Left ventricle myocardium superior (tissue), 1 donor: ENCODE results near the gene C1orf122. TPM values are rescaled to one million over a fixed set of nuclear protein-coding genes. Genes with fewer than 3 reads are reported as not detected.
A peak's percentile ranks its signal among the peaks of the same experiment; 100 is the strongest.

Experiments
- ATAC-seq: fragments of 200-7000 bp; cut with Tn5 transposase; one replicate; pipeline ENCODE4 v1.9.1; 2020; ENCODE audit warnings: mild to moderate bottlenecking, moderate library complexity
- DNase-seq: peaks from one replicate; pipeline ENCODE4 v3.0.0-alpha.2; 2020
- intact Hi-C: fragments of 100-400 bp; cut with micrococcal nuclease; formaldehyde crosslinking; loops from one replicate; pipeline ENCODE4 v1.11.0; 2022
- total RNA-seq: library from RNA; stranded (reverse); fragmentation: NEBNext Ultra II Directional; extraction: Animal tissue kit (Norgen Biotek cat#: 25700); gene quantifications from one replicate; pipeline ENCODE4 v1.2.1, GENCODE V29; 2021
- donor health status: DM: no; HTN: yes; CAD: no; lungs with severe emphysema.

The C1orf122 gene
- total RNA-seq, 1 donor from 2014 or later: 45.6 TPM

DNA sequence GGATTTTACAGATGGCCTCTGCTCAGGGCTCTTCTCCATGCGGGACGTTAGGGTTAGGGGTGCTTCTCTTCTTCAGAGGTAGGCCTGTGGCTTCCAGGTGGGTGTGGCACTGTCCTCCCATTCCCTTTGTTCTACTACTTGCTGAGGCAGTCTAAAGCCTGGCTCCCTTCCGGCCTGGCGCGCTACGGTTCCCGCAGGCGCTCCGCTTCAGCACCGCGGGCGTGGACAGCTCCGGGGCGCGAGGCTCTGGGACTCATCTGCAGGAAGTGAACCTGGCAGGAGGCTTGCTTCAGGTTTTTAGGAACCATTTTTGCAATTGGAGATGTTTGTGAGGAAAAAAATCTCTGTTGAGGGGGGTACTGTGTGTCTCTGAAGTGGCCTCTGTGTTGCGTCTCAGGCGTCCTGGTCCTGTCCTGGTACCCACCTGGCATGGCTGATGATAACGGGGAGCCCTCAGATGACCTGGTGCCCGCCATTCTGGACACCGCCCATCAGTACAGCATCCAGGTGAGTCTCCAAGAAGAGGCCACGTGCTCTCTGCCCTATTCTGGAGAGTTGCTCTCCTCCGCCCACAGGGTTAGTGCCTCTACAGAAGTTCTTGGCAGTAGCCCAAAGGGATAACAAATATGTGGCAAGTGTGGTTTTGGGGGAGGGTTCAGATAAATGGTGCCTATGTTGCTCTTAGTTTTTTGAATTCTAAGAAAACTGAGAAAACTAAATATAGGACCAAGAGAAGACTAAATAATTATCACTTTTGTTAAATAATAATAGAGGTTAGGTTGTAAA, 12.1 kb upstream of the C1orf122 start:
- ATAC-seq (peak; percentile 73), DNase-seq (peak; percentile 78)
- intact Hi-C loops: no loop called here

DNA sequence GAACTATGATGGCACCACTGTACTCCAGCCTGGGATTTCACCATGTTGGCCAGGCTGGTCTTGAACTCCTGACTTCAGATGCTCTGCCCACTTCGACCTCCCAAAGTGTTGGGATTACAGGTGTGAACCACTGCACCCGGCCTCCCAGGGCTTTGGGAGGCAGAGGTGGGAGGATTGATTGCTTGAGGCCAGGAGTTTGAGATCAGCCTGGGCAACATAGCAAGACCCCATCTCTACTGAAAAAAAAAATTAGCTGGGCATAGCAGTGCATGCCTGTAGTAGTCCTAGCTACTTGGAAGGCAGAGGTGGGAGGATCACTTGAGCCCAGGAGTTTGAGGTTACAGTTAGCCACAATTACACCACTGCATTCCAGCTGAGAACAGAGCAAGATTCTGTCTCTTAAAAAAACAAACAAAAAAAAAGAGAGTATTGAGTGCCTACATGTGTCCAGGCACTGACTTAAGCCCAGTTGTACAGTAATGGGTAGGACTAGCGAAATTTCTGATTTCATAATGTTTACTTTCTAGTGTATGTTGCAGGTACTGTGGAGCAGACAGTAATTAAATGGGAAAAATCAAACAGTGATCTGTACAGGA, 9.7 kb upstream of the C1orf122 start:
- ATAC-seq: no peak
- no peak for DNase-seq
- intact Hi-C loops: no loop called here

DNA sequence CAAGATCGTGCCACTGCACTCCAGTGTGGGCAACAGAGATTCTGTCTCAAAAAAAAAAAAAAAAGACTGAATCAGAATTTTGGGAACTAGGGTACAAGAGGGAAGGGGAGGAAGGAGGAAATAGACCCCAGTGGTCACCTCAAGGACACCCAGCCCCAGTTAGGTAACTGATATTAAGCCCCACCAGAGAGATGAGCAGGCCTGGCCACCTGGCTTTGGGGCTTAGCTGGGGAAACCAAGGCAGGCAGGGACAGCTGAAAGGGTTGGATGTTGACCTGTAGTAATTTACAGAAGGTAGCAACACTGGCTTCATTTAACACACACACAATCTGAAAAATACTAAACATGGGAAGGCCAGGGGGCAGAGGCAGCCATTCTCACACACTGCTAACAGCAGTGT, 5.2 kb upstream of the C1orf122 start:
- DNase-seq (no peak), ATAC-seq (no peak)
- intact Hi-C loops: no loop called here

DNA sequence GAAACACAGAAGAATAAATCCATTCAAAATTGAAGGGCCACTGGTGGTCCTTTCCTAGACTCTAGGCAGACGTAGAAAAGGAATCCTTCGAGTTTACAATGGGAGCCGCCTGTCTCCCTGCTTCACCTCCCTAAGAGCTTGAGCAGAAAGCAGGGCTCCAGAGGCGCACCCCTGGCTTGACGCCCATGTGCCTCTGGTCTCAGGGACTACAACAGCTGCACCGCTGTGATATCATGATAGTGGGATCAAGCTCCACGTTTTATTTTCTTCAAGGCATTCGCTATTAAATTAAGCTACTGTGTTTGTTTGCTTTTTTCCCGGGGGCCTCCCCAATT, 403 bp upstream of the C1orf122 start:
- intact Hi-C loops: no loop called here
- ATAC-seq: no peak
- no peak for DNase-seq

DNA sequence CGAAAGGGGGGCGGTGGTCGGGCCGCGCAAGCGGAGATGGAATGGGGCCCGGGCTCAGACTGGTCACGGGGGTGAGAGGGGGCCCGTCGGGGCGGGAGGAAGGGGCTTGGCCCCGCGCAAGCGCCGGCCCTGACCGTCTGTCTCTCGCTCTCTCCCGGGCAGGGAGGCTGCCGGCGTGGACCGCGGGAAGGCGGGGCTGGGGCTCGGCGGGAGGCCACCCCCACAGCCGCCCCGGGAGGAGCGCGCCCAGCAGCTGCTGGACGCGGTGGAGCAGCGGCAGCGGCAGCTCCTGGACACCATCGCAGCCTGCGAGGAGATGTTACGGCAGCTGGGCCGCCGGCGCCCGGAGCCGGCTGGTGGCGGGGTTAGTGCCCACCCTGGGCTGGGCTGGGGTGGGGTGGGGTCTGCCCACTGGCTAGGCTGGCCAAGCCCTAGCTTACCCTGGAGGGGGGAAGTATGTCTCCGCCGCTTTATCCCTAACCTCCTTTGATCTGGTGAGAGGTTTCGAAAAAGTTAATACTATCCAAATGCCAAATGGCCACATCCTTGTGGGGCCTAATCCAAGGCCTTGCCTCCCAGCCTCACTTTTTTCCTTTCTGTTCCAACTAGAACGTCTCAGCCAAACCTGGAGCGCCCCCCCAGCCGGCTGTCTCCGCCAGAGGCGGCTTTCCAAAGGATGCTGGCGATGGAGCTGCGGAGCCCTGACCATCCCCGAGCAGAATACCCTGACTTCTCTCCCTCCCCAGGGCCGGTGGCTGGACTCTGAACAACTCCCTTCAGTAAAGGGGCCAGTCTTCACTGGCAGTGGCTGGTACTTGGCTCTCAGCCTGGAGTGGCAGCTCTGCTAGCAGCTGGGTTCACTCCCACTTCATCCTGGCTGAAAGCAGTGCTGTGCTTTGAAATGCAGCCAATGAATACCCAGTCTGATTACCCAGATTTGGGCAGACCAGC, 1.1 kb downstream of the C1orf122 start:
- intact Hi-C loops: no loop called here
- ATAC-seq (peak; percentile 90), DNase-seq (peak; percentile 82)

DNA sequence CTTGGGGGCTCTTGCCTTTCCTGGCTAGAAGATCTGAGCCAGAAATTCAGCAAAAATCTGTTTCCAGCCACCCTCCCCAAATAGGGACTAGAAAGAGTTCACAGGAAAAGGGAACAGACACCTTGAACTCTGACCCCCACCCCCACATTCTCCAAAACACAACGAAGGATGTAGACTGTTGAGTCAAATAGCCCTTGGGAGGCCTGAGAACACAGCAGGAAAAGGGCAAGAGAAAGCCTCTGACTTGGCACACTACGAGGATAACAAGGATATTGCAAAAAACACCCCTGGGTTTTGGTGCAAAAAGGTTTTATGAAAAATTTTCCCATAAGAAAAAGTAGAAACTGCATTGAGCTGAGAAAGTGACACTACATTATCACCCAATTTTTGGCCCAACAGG, 2.4 kb downstream of the C1orf122 start:
- DNase-seq (no peak), ATAC-seq (no peak)
- intact Hi-C loops: no loop called here

DNA sequence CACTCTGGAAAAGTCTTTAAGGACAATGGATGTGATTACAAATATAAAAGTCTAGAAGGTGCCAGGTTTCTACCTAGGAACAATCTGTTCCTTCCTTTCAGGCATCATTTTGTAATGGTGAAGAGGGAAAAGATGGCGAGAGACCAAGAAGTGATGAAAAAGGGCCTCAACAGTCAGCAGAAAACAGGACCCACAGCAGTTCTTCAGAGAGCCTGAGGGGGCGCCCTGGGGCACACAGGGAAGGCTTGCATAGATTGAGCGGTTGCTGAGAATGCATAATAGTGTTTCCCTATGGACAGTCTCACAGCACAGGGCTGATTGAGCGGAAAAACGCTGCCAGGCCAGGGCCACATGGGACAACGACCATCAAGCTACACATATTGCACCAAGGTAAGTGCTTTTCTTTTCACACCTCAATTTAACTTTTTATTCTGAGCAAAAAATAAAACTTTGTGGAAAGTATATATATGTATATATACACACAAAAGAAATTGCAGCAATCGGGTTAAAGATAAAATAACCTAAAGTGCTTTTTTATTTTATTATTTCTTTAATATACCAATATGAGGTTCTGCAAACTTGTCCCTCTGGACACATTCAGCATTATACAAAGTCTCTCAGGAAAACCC, 3.6 kb downstream of the C1orf122 start:
- intact Hi-C loops: no loop called here
- ATAC-seq (no peak), DNase-seq (peak; percentile 63)

DNA sequence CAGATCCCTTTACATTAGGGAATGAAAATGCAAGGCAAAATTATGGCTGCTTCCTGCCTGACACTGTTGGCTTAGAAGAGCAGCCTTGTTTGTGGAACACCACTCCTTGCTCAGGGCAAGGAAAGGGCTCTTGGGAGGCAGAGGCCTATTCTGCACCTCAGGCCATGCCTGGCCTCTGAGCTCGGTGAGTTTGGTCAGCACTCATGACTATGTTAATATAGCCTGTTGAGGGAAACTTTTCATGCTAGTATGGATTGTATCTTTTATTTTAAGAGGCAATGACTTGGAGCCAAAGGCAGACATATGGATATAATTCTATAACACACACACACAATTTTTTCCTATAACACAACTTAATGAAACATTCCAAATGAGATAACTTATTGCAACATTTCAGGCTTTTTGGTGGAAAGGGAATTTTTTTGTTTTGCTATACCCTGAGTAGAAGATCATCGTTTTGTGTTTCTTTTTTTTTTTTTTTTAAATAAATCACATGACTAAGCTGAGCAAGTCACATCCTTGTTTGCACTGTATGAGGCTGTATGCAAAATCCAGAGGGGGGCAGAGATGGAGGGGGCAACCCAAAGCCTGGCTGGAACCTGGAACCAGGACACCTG, 6.0 kb downstream of the C1orf122 start:
- ATAC-seq: no peak
- intact Hi-C loops: no loop called here

DNA sequence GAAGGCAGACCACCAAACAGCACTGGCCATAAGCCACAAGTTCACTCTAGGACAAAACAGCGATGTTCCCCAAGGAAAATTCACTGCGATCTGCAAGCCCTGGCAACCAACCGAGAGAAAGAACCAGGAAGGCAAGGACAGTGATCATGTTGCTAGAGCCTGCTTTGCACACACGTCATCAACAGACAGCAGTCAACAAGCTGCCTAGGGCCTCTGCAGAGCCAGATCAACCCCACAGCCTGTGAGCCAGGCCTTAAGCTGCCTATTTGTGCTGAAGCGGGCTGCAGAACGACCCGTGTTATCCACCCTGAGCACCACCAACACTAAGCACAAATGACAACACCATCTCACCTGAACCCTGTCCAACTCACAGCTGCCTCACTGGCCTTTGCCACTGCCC, 6.7 kb downstream of the C1orf122 start:
- no peak for ATAC-seq
- intact Hi-C loops: no loop called here
- no peak for DNase-seq

More for the DNA sequence above, 6.0 kb downstream of the C1orf122 start:
- no peak for DNase-seq

DNA sequence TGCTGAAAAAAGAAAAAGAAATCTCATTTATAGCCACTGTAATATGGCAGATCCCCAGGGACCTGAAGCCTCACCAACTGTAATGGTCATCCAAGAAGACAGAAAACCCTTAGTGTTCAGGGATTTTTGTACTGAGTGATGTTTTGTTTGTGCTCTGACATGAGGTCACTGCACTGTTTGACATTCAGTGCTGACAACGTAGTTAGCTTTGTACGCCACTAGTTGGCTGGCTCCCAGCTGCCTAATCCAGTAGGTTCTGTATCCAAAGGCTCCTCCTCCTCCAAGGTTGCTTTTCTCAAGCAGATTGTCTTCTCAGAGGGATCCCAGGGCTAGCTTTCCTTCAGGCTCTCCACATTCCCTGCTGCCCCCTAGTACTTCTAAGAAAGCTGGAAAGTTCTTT, 9.9 kb downstream of the C1orf122 start:
- ATAC-seq (peak; percentile 65), DNase-seq (peak; percentile 60)
- intact Hi-C loops: no loop called here

DNA sequence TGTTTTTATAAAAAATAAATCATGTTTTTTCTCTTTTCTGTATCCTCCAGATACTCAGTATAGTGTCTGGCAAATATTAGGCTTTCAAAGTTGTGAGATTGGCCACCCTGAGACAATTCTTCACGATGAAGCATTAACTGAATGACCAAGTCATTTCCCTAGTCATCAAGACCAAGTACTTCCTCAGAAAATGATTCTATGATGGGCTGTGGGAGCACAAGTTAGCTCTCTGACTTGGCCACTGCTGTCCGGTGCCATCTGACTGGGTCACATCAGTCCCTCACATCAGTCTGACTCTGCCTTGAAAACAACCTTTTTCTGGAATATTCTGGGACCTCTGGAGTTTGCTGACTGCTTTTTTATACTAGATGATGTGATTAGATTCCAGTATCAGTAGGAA, 13.9 kb downstream of the C1orf122 start:
- ATAC-seq (no peak), DNase-seq (no peak)
- intact Hi-C loops: no loop called here

DNA sequence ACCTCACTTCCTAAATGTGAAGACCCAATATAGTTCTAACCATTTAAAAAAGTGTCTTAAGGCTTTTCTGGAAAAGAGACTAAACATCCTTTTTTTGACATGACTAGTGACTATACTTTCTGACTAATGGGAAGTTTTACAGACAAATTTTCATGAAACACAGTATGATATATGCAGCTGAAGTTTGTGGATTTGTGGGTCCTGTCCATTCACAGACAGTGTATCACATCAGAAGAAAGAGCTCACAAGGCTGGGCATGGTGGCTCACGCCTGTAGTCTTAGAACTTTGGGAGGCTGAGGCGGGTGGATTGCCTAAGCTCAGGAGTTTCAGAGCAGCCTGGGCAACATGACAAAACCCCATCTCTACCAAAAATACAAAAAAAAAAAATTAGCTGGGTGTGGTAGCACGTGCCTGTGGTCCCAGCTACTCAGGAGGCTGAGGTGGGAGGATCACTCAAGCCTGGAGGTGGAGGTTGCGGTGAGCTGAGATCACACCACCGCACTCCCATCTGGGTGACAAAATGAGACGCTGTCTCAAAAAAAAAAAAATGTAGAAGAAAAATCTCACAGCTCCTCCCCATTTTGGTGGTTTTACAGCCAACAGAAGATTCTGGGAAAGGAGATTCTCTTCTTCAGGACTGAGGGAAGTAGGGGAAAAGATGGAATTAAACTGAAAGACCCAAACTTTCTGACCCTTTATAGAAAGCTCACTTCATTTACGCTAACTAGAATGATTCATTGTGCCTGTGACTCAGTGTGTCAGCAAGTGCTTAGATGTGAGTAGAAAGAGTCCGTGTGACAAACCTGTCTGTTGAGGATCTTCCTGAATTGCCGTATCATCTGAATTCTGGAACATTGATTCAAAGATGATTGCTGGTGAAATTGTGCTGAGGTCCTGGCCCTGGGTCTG, 15.6 kb downstream of the C1orf122 start:
- intact Hi-C loops: no loop called here
- ATAC-seq: no peak
- no peak for DNase-seq

DNA sequence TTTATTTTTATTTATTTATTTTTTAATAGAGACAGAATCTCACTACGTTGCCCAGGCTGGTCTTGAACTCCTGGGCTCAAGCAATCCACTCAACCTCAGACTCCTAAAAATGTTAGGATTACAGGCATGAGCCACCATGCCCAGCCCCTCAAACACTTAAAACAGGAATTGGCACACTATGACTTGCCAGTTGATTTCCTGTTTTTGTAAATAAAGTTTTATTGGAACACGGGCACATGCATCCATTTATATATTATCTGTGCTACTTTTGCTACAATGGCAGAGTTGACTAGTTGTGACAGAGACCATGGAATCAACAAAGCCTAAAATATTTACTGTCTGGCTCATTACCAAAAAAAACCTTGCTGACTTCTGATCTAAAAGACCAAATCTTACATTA, 16.4 kb downstream of the C1orf122 start:
- intact Hi-C loops: no loop called here
- DNase-seq (no peak), ATAC-seq (no peak)

DNA sequence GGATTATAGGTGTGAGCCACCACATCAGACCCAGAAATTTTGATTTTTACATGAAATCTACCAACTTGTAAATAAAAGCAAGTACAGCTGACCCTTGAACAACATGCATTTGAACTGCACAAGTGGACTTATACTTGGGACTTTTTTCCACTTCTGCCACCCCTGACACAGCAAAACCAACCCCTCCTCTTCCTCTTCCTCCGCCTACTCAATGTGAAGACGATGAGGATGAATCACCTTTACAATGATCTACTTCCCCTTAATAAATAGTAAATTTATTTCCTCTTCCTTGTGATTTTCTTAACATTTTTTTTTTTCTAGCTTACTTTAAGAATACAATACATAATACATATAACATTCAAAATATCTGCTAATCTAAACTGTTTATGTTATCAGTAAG, 17.9 kb downstream of the C1orf122 start:
- ATAC-seq (no peak), DNase-seq (no peak)
- intact Hi-C loops: no loop called here

DNA sequence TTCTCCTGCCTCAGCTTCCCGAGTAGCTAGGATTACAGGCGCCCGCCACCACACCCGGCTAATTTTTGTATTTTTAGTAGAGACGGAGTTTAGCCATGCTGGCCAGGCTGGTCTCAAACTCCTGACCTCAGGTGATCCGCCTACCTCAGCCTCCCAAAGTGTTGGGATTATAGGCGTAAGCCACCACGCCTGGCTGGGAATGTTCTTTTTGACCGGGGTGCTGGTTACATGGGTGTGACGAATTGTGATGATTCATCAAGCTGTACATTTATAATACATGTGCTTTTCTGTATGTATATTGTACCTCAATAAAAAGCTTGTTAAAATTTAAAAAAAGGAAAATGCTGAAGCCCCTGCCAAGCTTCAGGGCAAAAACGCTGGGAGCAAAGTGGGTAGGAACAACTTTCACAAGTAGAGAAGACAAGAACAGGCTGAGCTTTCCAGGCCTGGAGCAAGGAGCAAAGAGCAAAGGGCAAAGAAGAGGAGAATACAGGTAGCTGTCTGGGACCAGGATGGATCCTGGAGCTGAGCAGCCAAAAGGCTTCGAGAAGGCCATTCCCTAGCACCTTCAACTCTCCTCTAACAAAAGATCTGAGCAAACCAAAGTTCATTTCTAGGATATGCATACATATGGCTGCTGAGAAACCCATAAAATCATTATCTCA, 21.0 kb downstream of the C1orf122 start:
- no peak for DNase-seq
- ATAC-seq: no peak
- intact Hi-C loops: no loop called here

DNA sequence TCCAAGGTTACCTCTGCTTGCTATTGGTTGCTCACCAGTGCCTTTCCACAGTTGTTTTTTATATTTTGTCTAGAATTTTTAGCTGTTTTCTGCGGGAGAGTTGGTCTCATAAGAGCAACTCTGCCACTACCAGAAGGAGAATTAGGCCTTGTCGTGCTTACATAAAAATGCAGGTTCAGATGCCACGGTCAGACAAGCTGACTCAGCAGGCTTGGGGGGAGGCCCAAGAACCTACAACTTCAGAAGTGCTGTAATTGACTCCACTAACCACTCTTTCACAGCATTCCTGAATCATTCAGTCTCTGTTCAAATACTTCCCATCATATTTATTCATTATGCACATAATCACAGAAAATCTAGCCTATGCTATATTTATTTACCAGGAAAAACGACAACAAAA, 23.5 kb downstream of the C1orf122 start:
- intact Hi-C loops: no loop called here
- ATAC-seq: no peak

DNA sequence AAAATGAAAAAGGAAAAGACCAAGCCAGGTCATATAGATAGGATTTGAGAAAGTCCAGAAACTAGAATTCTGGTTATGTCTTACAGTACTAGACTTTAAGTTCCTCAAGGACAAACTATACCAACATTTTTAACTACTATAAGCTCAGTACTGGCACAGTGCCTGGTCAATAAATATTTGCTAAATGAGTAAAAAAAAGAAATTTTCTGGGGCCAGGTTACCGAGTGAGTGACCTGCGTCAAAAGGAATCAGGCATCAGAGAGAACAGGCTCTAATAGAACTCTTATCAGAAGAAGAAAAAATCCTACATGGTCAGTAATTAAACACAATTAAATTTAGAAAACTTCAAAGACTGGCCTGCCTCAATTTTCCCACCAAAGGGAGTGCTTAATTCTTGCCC, 24.2 kb downstream of the C1orf122 start:
- ATAC-seq: no peak
- no peak for DNase-seq
- intact Hi-C loops: no loop called here

More for the DNA sequence above, 23.5 kb downstream of the C1orf122 start:
- DNase-seq: no peak

DNA sequence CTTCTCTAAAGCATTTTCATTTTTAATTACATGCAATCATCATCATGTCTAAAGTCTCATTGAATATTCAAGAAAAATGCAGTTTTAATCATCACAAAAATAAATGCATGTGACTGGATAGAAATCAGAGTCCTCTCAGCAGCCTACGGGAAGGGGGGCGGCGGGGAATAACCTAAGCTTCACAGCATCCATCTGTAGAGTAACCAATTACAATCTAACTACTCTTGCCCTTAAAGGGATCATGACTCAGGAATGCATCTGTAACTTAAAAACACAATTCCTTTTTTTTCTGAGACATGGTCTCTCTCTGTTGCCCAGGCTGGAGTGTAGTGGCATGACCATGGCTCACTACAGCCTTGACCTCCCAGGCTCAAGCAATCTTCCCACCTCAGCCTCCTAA, 29.2 kb downstream of the C1orf122 start:
- no peak for DNase-seq
- intact Hi-C loops: no loop called here
- no peak for ATAC-seq
